H1 (cell line): Measurements from ENCODE around the gene TSC22D4. TPM values are rescaled to one million over a fixed set of nuclear protein-coding genes. Genes with fewer than 3 reads are reported as not detected.

ENCODE experiments used
- CHD1 ChIP-seq: IDR thresholded peaks from 2 replicates; pipeline ENCODE4 v1.6.1; 2012; ENCODE audit warnings: low read depth, low read length, improper control_type of control experiment
- CHD2 ChIP-seq: IDR thresholded peaks from 2 replicates; pipeline ENCODE4 v1.6.1; 2012; ENCODE audit warnings: low read length, improper control_type of control experiment
- POLR2A ChIP-seq, 2 experiments: IDR thresholded peaks; 1 replicate in 1 of 2; 2 replicates in 1 of 2; pipeline ENCODE4 v1.6.1; 2011; ENCODE audit warnings: low read depth in 2 of 2, low read length in 2 of 2, mild to moderate bottlenecking in 2 of 2; ENCODE audit errors: control extremely low read depth in 1 of 2
- SP2 ChIP-seq: IDR thresholded peaks from 2 replicates; pipeline ENCODE4 v1.6.1; 2012; ENCODE audit warnings: mild to moderate bottlenecking, low read length, inconsistent platforms
- SUZ12 ChIP-seq: fragments of 200-600 bp; sonication (generic); IDR thresholded peaks from 2 replicates; pipeline ENCODE4 v1.6.1; 2012; ENCODE audit warnings: mild to moderate bottlenecking, inconsistent platforms, low read length, moderate library complexity, mixed read lengths
- polyA plus RNA-seq, 7 experiments: library from polyadenylated mRNA; depleted of rRNA in 3 of 7; stranded (reverse) in 5 of 7; unstranded in 2 of 7; fragments of >200 nt in 5 of 7; fragments of 200-250 nt in 2 of 7; gene quantifications; 1 replicate in 5 of 7; 2 replicates in 1 of 7; 4 replicates in 1 of 7; pipeline versions ENCODE4 v1.2.1 to v1.2.3, GENCODE V29; 2011 to 2013; ENCODE audit warnings: missing spikeins in 2 of 7, mixed read lengths in 2 of 7
- total RNA-seq: library from RNA; stranded (reverse); fragmentation: NEBNext Ultra II Directional; extraction: Animal tissue kit (Norgen Biotek cat#: 25700); gene quantifications from 2 replicates; pipeline ENCODE4 v1.2.1, GENCODE V29; 2021

The TSC22D4 gene
- total and polyA plus RNA-seq, 2 of the 8 experiments (the other 6 are each of a cell fraction or from before 2014, with no cell fraction given): 13.2 to 20.3 TPM

GRCh38 chr7:100496509-100496908 lies 17.5 kb upstream of the TSC22D4 start (continued):
- TF ChIP-seq POLR2A (IDR thresholded peaks at IDR 0.05; ENCODE audit: control extremely low read depth in 1 of 2, low read depth in 2 of 2, low read length in 2 of 2) (no peak), SP2 (no peak), SUZ12 (no peak), CHD1 (no peak), CHD2 (no peak)
